Kidney epithelial cell (primary cell): ENCODE measurements around the gene SPRN. TPM values are rescaled to one million over a fixed set of nuclear protein-coding genes. Genes with fewer than 3 reads are reported as not detected.

Source experiments
- DNase-seq: peaks from one replicate; pipeline ENCODE4 v3.0.0-alpha.2; 2010; ENCODE audit warnings: low read depth
- H3K27me3 ChIP-seq: 2 replicates; pipeline ENCODE4 v1.6.0; 2011; ENCODE audit warnings: low read length; ENCODE audit not compliant: control insufficient read depth, insufficient read depth
- H3K36me3 ChIP-seq: 2 replicates; pipeline ENCODE4 v1.5.1; 2011; ENCODE audit warnings: low read length; ENCODE audit not compliant: control insufficient read depth, insufficient read depth
- H3K4me3 ChIP-seq: 2 replicates; pipeline ENCODE4 v1.5.1; 2011; ENCODE audit warnings: low read depth, mild to moderate bottlenecking, control low read depth, low read length
- CTCF ChIP-seq: IDR thresholded peaks from 2 replicates; pipeline ENCODE4 v1.5.1; 2011; ENCODE audit warnings: mild to moderate bottlenecking, moderate library complexity, low read length, control low read depth, inconsistent platforms; ENCODE audit not compliant: insufficient read depth, poor library complexity, severe bottlenecking
- total RNA-seq: library from RNA; depleted of rRNA; stranded (reverse); fragments of >200 nt; gene quantifications from 2 replicates; pipeline ENCODE4 v1.2.3, GENCODE V29; 2015

Gene SPRN
- total RNA-seq, 1 donor from 2014 or later, result 2.1 TPM

DNA sequence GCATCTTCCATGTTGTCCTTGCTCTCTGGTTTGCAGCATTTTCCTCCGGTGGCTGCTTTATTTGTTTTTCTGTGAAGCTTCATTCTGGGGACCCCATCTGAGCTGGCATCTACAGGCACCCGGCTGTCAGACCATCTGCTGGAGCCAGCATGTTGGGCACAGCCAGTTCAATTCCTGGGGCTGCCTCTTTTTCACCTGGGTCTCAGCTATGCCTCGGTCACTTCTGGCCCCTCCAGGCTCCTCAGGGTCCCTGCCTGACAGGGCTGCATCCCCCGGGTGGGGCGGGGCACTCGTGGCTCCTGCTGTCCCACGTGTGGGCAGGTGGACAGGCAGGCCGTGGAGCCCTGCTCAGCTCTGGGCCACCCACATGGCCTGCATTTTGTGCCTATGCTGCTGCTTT is 37.4 kb upstream of the SPRN start:
- H3K4me3 ChIP-seq, result no peak overlapping the region
- DNase-seq, result no peak
- H3K36me3 ChIP-seq, result no peaks in the 10 kb centered on the region
- peaks cover 6% of the 10 kb centered on the region for H3K27me3 ChIP-seq
- no peak for TF ChIP-seq CTCF

DNA sequence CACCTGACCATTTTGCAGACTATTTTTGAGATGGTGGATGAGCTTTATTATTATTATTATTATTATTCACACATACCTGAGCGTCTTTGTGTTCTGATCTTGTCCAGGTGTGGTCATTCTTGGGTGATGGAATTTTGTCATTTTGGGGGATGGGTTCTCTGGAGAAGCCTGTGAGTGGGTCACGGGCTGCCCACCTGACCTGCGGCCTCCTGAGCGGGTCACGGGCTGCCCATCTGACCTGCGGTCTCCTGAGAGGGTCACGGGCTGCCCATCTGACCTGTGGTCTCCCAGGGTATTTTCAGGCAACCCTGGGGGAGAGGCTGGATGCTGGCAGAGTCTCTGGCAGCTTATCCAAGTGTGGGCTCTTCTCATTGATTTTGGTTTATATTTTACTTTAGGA is 36.6 kb upstream of the SPRN start:
- no peak for DNase-seq
- no peak overlapping the region for H3K4me3 ChIP-seq
- TF ChIP-seq CTCF, result no peak

GRCh38 chr10:133460208-133460769 is 35.9 kb upstream of the SPRN start:
- no peaks in the 10 kb centered on the region for H3K36me3 ChIP-seq
- H3K27me3 ChIP-seq, result peaks cover 3% of the 10 kb centered on the region
- no peak for TF ChIP-seq CTCF
- DNase-seq, result no peak
- no peak overlapping the region for H3K4me3 ChIP-seq

More for the DNA sequence above, 36.6 kb upstream of the SPRN start:
- H3K27me3 ChIP-seq, result peaks cover 6% of the 10 kb centered on the region
- H3K36me3 ChIP-seq, result no peaks in the 10 kb centered on the region

DNA sequence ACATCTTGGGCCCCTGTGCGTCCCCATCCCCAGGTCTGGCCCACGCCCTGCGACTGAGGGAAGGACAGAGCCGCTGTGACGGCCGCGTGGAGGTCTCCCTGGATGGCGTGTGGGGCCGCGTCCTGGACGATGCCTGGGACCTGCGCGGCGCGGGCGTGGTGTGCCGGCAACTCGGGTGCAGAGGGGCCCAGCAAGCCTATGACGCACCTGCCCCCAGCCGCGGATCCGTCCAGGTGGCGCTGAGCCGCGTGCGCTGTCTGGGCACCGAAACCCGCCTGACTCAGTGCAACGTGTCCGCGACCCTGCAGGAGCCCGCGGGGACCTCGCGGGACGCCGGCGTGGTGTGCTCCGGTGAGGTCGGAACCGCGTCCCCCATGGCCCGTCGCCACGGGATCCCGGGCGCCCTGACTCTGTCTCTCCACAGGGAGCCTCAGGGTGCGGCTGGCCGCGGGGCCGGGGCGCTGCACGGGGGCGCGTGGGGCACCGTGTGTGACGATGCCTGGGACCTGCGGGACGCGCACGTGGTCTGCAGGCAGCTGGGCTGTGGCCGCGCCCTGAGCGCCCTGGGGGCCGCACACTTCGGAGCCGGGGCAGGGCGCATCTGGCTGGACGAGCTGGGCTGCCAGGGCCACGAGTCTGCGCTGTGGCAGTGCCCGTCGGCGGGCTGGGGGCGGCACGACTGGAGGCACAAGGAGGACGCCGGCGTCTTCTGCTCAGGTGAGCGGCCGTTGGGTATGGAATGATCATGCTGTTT is 35.2 kb upstream of the SPRN start:
- no peak for TF ChIP-seq CTCF
- Histone ChIP-seq H3K36me3 (no peaks in the 10 kb centered on the region), H3K4me3 (no peak overlapping the region), H3K27me3 (no peaks in the 10 kb centered on the region)
- DNase-seq, result no peak

GRCh38 chr10:133458710-133459453 is 34.5 kb upstream of the SPRN start:
- TF ChIP-seq CTCF, result no peak
- Histone ChIP-seq H3K36me3 (no peaks in the 10 kb centered on the region), H3K4me3 (no peak overlapping the region), H3K27me3 (no peaks in the 10 kb centered on the region)
- DNase-seq, result no peak
